Ishikawa (cell line): Measurements from ENCODE around the gene NPHP4.

Experiments
- TCF12 ChIP-seq: IDR thresholded peaks from 2 replicates; pipeline ENCODE4 v1.6.1; 2012; ENCODE audit warnings: low read depth
- TEAD4 ChIP-seq: IDR thresholded peaks from 2 replicates; pipeline ENCODE4 v1.6.1; 2012
- TF ChIP-seq, protein P1 (sequence below): IDR thresholded peaks from 2 replicates; pipeline ENCODE4 v1.6.1; 2012
- TF ChIP-seq, protein P2 (sequence below): IDR thresholded peaks from 2 replicates; pipeline ENCODE4 v1.6.1; 2012; ENCODE audit warnings: low read depth, mild to moderate bottlenecking

DNA sequence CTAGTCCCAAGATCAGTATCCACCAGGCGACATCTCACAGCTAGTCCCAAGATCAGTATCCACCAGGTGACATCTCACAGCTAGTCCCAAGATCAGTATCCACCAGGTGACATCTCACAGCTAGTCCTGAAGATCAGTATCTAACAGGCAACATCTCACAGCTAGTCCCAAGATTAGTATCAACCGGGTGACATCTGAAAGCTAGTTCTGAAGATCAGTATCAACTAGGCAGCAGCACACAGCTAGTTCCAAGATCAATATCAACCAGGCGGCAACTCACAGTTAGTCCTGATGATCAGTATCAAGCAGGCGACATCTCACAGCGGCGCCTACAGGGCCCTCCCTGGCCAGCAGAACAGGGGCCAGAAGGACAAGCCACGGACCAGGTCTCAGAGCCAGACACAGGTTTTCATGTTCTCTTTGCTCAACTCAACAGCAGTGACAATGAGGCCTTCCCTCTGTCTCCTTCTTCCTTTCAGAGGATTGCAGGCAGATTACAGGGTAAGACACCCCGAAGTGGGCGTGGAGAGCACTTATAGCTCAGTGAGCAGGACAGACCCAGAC, 32.5 kb downstream of the NPHP4 start:
- TF ChIP-seq TEAD4 (no peak), TCF12 (no peak)
- TF ChIP-seq, protein P1, sequence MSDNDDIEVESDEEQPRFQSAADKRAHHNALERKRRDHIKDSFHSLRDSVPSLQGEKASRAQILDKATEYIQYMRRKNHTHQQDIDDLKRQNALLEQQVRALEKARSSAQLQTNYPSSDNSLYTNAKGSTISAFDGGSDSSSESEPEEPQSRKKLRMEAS = no peak
- TF ChIP-seq, protein P2, sequence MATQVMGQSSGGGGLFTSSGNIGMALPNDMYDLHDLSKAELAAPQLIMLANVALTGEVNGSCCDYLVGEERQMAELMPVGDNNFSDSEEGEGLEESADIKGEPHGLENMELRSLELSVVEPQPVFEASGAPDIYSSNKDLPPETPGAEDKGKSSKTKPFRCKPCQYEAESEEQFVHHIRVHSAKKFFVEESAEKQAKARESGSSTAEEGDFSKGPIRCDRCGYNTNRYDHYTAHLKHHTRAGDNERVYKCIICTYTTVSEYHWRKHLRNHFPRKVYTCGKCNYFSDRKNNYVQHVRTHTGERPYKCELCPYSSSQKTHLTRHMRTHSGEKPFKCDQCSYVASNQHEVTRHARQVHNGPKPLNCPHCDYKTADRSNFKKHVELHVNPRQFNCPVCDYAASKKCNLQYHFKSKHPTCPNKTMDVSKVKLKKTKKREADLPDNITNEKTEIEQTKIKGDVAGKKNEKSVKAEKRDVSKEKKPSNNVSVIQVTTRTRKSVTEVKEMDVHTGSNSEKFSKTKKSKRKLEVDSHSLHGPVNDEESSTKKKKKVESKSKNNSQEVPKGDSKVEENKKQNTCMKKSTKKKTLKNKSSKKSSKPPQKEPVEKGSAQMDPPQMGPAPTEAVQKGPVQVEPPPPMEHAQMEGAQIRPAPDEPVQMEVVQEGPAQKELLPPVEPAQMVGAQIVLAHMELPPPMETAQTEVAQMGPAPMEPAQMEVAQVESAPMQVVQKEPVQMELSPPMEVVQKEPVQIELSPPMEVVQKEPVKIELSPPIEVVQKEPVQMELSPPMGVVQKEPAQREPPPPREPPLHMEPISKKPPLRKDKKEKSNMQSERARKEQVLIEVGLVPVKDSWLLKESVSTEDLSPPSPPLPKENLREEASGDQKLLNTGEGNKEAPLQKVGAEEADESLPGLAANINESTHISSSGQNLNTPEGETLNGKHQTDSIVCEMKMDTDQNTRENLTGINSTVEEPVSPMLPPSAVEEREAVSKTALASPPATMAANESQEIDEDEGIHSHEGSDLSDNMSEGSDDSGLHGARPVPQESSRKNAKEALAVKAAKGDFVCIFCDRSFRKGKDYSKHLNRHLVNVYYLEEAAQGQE = no peak
